ENCODE data around the gene CRELD1. TPM values are rescaled to one million over a fixed set of nuclear protein-coding genes. Genes with fewer than 3 reads are reported as not detected.

CRELD1 gene
- total and polyA plus RNA-seq, 2 of the 13 experiments (the other 11 are each of a cell fraction or from before 2014, with no cell fraction given) = 27.1 to 61.9 TPM

DNA sequence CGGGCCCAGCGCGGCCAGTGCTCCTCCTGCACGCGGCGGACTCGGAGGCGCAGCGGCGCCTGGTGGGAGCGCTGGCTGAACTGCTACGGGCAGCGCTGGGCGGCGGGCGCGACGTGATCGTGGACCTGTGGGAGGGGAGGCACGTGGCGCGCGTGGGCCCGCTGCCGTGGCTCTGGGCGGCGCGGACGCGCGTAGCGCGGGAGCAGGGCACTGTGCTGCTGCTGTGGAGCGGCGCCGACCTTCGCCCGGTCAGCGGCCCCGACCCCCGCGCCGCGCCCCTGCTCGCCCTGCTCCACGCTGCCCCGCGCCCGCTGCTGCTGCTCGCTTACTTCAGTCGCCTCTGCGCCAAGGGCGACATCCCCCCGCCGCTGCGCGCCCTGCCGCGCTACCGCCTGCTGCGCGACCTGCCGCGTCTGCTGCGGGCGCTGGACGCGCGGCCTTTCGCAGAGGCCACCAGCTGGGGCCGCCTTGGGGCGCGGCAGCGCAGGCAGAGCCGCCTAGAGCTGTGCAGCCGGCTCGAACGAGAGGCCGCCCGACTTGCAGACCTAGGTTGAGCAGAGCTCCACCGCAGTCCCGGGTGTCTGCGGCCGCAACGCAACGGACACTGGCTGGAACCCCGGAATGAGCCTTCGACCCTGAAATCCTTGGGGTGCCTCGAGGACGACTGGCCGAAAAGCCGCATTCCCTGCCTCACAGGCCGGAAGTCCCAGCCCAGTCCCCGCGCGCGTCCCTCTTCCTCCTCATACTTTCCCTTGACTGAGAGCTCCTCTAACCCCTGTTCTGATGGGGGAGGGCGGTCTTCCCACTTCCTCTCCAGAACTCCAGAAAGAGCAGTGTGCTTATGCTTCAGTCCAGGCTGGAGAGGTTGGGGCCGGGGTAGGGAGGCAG lies 18.1 kb upstream of the CRELD1 start (continued):
- TF ChIP-seq, protein P1, sequence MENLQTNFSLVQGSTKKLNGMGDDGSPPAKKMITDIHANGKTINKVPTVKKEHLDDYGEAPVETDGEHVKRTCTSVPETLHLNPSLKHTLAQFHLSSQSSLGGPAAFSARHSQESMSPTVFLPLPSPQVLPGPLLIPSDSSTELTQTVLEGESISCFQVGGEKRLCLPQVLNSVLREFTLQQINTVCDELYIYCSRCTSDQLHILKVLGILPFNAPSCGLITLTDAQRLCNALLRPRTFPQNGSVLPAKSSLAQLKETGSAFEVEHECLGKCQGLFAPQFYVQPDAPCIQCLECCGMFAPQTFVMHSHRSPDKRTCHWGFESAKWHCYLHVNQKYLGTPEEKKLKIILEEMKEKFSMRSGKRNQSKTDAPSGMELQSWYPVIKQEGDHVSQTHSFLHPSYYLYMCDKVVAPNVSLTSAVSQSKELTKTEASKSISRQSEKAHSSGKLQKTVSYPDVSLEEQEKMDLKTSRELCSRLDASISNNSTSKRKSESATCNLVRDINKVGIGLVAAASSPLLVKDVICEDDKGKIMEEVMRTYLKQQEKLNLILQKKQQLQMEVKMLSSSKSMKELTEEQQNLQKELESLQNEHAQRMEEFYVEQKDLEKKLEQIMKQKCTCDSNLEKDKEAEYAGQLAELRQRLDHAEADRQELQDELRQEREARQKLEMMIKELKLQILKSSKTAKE (CRISPR knock-in tag; IDR thresholded peaks at IDR 0.05; ENCODE audit: borderline replicate concordance) = 0 out of 2 replicates have a peak, but pooled peaks have one; percentile 52
- peak; percentile 83 for TF ChIP-seq GABPB1 (CRISPR knock-in tag; IDR thresholded peaks at IDR 0.05)
- TF ChIP-seq HOXA9 (CRISPR knock-in tag; IDR thresholded peaks at IDR 0.05; ENCODE audit: borderline replicate concordance) = peak; percentile 87; the same call in 1 of the 2 replicates
- TF ChIP-seq, protein P2, sequence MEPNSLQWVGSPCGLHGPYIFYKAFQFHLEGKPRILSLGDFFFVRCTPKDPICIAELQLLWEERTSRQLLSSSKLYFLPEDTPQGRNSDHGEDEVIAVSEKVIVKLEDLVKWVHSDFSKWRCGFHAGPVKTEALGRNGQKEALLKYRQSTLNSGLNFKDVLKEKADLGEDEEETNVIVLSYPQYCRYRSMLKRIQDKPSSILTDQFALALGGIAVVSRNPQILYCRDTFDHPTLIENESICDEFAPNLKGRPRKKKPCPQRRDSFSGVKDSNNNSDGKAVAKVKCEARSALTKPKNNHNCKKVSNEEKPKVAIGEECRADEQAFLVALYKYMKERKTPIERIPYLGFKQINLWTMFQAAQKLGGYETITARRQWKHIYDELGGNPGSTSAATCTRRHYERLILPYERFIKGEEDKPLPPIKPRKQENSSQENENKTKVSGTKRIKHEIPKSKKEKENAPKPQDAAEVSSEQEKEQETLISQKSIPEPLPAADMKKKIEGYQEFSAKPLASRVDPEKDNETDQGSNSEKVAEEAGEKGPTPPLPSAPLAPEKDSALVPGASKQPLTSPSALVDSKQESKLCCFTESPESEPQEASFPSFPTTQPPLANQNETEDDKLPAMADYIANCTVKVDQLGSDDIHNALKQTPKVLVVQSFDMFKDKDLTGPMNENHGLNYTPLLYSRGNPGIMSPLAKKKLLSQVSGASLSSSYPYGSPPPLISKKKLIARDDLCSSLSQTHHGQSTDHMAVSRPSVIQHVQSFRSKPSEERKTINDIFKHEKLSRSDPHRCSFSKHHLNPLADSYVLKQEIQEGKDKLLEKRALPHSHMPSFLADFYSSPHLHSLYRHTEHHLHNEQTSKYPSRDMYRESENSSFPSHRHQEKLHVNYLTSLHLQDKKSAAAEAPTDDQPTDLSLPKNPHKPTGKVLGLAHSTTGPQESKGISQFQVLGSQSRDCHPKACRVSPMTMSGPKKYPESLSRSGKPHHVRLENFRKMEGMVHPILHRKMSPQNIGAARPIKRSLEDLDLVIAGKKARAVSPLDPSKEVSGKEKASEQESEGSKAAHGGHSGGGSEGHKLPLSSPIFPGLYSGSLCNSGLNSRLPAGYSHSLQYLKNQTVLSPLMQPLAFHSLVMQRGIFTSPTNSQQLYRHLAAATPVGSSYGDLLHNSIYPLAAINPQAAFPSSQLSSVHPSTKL (CRISPR knock-in tag; IDR thresholded peaks at IDR 0.05) = 0 out of 2 replicates have a peak, but pooled peaks have one; percentile 48
- TF ChIP-seq ZBTB3 (CRISPR knock-in tag; IDR thresholded peaks at IDR 0.05; ENCODE audit: borderline replicate concordance, low read depth) = 0 out of 2 replicates have a peak, but pooled peaks have one; percentile 12
- TF ChIP-seq SMC3 (IDR thresholded peaks at IDR 0.05; ENCODE audit: low read length) = no peak
- peak; percentile 47; the same call in 1 of the 2 replicates for TF ChIP-seq ZNF331 (CRISPR knock-in tag; IDR thresholded peaks at IDR 0.05)
- TF ChIP-seq, protein P3, sequence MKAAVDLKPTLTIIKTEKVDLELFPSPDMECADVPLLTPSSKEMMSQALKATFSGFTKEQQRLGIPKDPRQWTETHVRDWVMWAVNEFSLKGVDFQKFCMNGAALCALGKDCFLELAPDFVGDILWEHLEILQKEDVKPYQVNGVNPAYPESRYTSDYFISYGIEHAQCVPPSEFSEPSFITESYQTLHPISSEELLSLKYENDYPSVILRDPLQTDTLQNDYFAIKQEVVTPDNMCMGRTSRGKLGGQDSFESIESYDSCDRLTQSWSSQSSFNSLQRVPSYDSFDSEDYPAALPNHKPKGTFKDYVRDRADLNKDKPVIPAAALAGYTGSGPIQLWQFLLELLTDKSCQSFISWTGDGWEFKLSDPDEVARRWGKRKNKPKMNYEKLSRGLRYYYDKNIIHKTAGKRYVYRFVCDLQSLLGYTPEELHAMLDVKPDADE (CRISPR knock-in tag; IDR thresholded peaks at IDR 0.05) = peak; percentile 79; the same call in 1 of the 2 replicates
- TF ChIP-seq, protein P4, sequence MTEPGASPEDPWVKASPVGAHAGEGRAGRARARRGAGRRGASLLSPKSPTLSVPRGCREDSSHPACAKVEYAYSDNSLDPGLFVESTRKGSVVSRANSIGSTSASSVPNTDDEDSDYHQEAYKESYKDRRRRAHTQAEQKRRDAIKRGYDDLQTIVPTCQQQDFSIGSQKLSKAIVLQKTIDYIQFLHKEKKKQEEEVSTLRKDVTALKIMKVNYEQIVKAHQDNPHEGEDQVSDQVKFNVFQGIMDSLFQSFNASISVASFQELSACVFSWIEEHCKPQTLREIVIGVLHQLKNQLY (CRISPR knock-in tag; IDR thresholded peaks at IDR 0.05) = no peak; the same call in 1 of the 2 replicates
- no peak for TF ChIP-seq GTF2F1 (IDR thresholded peaks at IDR 0.05; ENCODE audit: low read length)
- TF ChIP-seq TP53 (CRISPR knock-in tag; conservative IDR thresholded peaks at IDR 0.05) = no peak
- TF ChIP-seq GATAD2A (CRISPR knock-in tag; IDR thresholded peaks at IDR 0.05) = peak; percentile 36; the same call in 1 of the 2 replicates
- TF ChIP-seq, protein P5, sequence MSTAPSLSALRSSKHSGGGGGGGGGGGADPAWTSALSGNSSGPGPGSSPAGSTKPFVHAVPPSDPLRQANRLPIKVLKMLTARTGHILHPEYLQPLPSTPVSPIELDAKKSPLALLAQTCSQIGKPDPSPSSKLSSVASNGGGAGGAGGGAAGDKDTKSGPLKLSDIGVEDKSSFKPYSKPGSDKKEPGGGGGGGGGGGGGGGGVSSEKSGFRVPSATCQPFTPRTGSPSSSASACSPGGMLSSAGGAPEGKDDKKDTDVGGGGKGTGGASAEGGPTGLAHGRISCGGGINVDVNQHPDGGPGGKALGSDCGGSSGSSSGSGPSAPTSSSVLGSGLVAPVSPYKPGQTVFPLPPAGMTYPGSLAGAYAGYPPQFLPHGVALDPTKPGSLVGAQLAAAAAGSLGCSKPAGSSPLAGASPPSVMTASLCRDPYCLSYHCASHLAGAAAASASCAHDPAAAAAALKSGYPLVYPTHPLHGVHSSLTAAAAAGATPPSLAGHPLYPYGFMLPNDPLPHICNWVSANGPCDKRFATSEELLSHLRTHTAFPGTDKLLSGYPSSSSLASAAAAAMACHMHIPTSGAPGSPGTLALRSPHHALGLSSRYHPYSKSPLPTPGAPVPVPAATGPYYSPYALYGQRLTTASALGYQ (CRISPR knock-in tag; IDR thresholded peaks at IDR 0.05) = peak; percentile 21; the same call in 1 of the 2 replicates
- 0 out of 2 replicates have a peak, but pooled peaks have one; percentile 7 for TF ChIP-seq JDP2 (CRISPR knock-in tag; IDR thresholded peaks at IDR 0.05; ENCODE audit: borderline replicate concordance)
- TF ChIP-seq ZNF441 (CRISPR knock-in tag; IDR thresholded peaks at IDR 0.05; ENCODE audit: borderline replicate concordance) = peak; percentile 84
- TF ChIP-seq, protein P6, sequence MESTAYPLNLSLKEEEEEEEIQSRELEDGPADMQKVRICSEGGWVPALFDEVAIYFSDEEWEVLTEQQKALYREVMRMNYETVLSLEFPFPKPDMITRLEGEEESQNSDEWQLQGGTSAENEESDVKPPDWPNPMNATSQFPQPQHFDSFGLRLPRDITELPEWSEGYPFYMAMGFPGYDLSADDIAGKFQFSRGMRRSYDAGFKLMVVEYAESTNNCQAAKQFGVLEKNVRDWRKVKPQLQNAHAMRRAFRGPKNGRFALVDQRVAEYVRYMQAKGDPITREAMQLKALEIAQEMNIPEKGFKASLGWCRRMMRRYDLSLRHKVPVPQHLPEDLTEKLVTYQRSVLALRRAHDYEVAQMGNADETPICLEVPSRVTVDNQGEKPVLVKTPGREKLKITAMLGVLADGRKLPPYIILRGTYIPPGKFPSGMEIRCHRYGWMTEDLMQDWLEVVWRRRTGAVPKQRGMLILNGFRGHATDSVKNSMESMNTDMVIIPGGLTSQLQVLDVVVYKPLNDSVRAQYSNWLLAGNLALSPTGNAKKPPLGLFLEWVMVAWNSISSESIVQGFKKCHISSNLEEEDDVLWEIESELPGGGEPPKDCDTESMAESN (CRISPR knock-in tag; conservative IDR thresholded peaks at IDR 0.05) = peak; percentile 32; the same call in 1 of the 2 replicates
